Measurements from ENCODE around the gene ZSCAN23. TPM values are rescaled to one million over a fixed set of nuclear protein-coding genes. Genes with fewer than 3 reads are reported as not detected.
"Not testable (repeated sequence)": the region's sequence is repeated elsewhere in the genome, so short reads cannot be mapped to it uniquely, and the experiment has no call there.

The ZSCAN23 gene
- total RNA-seq, 4 donors from 2014 or later, result 1.5 to 6.6 (median 2.6) TPM

- peaks cover 0 to 20% of the 10 kb centered on the region in 2 donors for H3K27me3 ChIP-seq
- no peak for TF ChIP-seq EP300 (IDR thresholded peaks at IDR 0.05)
- no peak for TF ChIP-seq POLR2A (IDR thresholded peaks at IDR 0.05)
- no peak for TF ChIP-seq CTCF (IDR thresholded peaks at IDR 0.05)
- H3K9me3 ChIP-seq, result peaks cover 0 to 3% (median 0%) of the 10 kb centered on the region in 4 donors
- H3K4me3 ChIP-seq, result no peak overlapping the region
- H3K36me3 ChIP-seq, result no peaks in the 10 kb centered on the region
- 47 to 64% methylated on average over 12 of the region's 12 CpGs for WGBS, 2 donors
- peaks cover 0 to 6% (median 0%) of the 10 kb centered on the region in 4 donors for H3K4me1 ChIP-seq
- no peak overlapping the region for H3K27ac ChIP-seq
- no peak for DNase-seq (ENCODE audit: low spot score in 2 of 2)
Measured at GRCh38 chr6:28478518-28478917, 35.2 kb upstream of the ZSCAN23 start.

GRCh38 chr6:28474441-28475219, 31.3 kb upstream of the ZSCAN23 start:
- TF ChIP-seq EP300 (IDR thresholded peaks at IDR 0.05) (no peak), POLR2A (IDR thresholded peaks at IDR 0.05) (no peak), CTCF (IDR thresholded peaks at IDR 0.05) (no peak)
- Histone ChIP-seq H3K4me3 (peak overlapping the region in 1 of 4 donors; percentile 15), H3K4me1 (peaks cover 0 to 6% (median 0%) of the 10 kb centered on the region in 4 donors), H3K36me3 (no peaks in the 10 kb centered on the region), H3K27ac (no peak overlapping the region), H3K27me3 (peaks cover 0 to 14% of the 10 kb centered on the region in 2 donors), H3K9me3 (peaks cover 0 to 3% (median 0%) of the 10 kb centered on the region in 4 donors)
- DNase-seq (ENCODE audit: low spot score in 2 of 2), result no peak
- WGBS, 2 donors, result 4 to 5% methylated on average over 18 of the region's 18 CpGs

GRCh38 chr6:28469153-28469745, 26.0 kb upstream of the ZSCAN23 start:
- 92 to 95% methylated on average over 14 to 37 of the region's 45 CpGs for WGBS, 2 donors
- not testable (repeated sequence) for H3K27ac ChIP-seq; DNase-seq (ENCODE audit: low spot score in 2 of 2); H3K9me3 ChIP-seq; H3K4me1 ChIP-seq; H3K4me3 ChIP-seq; H3K36me3 ChIP-seq
- peaks cover 0 to 19% of the 10 kb centered on the region in 2 donors for H3K27me3 ChIP-seq

- Histone ChIP-seq H3K36me3 (no peaks in the 10 kb centered on the region), H3K27me3 (peaks cover 0 to 27% of the 10 kb centered on the region in 2 donors), H3K4me1 (no peaks in the 10 kb centered on the region), H3K9me3 (peaks cover 0 to 9% (median 0%) of the 10 kb centered on the region in 4 donors), H3K27ac (no peak overlapping the region), H3K4me3 (no peak overlapping the region)
- TF ChIP-seq POLR2A (IDR thresholded peaks at IDR 0.05), result no peak
- TF ChIP-seq CTCF (IDR thresholded peaks at IDR 0.05), result no peak
- TF ChIP-seq EP300 (IDR thresholded peaks at IDR 0.05), result no peak
- no peak for DNase-seq (ENCODE audit: low spot score in 2 of 2)
- 70 to 85% methylated on average over 7 of the region's 7 CpGs for WGBS, 2 donors
Measured at GRCh38 chr6:28468056-28468455, 24.8 kb upstream of the ZSCAN23 start.

DNA sequence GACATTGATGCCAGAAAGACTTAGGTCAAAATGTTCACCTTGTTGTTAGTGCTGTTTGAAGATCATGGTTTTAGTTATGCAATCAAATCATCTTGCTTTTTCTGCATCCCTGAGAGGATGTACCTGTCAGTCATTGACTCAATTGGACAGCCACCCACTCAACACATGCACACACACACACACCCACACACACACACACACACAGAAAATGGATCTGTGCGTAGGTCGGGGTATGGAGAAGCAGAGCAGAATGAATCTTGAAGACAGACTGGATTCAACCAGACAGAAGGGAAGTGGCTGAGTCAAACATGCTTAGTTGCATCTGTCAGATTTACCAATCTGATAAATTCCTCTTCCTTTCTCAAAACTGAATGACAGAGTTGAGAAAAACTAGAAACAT, 19.1 kb upstream of the ZSCAN23 start:
- H3K27ac ChIP-seq, result no peak overlapping the region
- 28 to 29% methylated on average over 2 of the region's 2 CpGs for WGBS, 2 donors
- no peak for TF ChIP-seq CTCF (IDR thresholded peaks at IDR 0.05)
- TF ChIP-seq POLR2A (IDR thresholded peaks at IDR 0.05), result no peak
- no peak for TF ChIP-seq EP300 (IDR thresholded peaks at IDR 0.05)
- peaks cover 0 to 60% of the 10 kb centered on the region in 2 donors for H3K27me3 ChIP-seq
- DNase-seq (ENCODE audit: low spot score in 2 of 2), result no peak
- H3K36me3 ChIP-seq, result no peaks in the 10 kb centered on the region
- no peaks in the 10 kb centered on the region for H3K4me1 ChIP-seq
- H3K4me3 ChIP-seq, result no peak overlapping the region
- H3K9me3 ChIP-seq, result no peaks in the 10 kb centered on the region
